ENCODE measurements around the gene RFPL4A.
"Not testable (repeated sequence)": the region's sequence is repeated elsewhere in the genome, so short reads cannot be mapped to it uniquely, and the experiment has no call there.

The RFPL4A gene

DNA sequence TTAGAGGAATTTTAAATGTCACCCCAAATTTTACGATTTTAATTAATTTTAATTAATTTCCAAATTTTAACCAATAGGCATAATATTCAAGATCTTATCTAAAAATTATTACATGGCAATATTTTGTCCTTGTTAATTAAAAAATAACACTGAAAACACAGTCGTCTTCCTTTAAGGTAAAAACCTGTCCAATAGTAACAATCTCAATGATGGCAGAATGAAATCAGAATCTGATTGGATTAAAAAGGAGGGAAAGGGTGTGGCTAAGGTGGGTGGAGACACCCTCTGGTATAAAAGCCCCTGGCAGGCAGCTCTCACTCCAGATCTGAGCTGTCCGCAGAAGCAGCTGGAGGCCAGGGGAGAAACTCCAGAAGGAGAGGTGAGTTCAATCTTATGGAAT lies at the start of gene RFPL4A:
Gene RFPL4A (plus strand): TSS at position 301 of the 400 bp plus-strand sequence. CDS start 2,704 bp downstream, outside the sequence.
- DNase-seq = not testable (repeated sequence)

DNA sequence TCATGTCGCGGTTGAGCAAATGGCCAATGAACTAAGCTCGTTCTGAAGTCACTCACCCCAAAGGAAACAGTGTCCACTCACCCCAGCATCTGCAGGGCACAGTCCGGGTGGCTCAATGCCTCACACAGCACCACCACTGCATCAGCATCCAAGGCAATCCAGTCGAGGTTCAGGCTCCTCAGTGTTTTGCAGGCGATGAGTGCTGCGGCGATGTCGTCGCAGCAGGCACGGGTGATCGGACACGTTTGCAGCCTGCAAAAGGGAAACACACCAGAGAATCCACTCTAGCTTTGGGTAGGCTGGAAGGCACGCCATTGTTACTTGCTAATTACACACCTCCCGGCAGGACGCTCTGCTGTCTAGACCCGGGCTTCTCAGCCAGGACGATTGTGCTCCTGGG lies 47.2 kb upstream of the RFPL4A start:
- DNase-seq = no peak

DNA sequence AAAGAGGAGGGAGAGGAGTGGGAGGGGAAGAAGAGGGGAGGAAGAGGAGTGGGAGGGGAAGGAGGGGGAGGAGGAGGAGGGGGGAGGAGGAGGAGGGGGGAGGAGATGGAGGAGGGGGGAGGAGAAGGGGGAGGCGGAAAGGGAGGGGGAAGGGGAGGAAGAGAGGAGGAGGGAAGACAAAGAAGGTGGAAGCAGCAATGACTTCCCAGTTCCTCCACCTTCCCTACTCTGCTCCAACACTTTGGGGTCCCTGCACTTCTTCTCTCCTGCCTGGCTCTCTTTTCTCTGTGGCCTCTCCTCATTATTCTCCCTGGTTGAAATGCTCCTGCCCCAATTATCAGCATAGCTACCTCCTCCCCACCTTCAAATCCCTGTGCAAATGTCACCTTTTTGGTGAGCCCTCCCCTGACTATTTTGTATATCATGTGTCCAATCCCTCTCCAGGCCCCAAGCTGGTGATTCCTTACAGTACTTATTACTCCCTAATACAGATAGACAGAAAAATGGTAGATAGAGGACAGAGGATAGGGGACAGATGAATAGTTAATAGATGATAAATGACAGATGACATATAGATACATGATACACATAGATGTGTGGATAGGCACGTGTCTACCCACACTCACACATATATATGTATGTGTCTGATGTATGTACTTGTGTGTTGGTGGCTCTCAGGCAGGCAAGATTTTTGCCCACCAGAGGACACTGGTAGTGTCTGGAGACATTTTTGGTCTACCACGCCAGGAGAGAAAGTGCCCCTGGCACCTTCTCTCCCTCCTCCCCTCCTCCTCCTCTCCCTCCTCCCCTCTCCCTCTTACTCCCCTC lies 45.9 kb upstream of the RFPL4A start:
- DNase-seq = no peak

DNA sequence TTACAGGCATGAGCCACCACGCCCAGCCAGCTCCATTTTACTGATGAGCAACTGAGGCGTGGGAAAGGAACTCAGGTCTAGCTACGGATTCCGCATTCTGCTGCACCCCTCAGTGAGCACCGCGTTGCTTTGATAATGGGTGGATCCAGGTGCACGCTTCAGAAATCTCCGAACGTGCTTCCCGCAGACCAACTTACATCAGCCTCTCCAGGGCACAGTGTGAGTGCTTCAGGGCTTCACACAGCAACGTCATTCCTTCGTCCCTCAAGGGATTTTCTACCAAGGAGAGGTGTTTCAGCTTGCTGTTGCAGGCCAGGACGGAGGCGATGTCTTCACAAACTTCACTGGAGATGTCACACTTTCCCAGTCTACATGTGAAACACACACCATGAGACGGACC lies 42.4 kb upstream of the RFPL4A start:
- DNase-seq = no peak

DNA sequence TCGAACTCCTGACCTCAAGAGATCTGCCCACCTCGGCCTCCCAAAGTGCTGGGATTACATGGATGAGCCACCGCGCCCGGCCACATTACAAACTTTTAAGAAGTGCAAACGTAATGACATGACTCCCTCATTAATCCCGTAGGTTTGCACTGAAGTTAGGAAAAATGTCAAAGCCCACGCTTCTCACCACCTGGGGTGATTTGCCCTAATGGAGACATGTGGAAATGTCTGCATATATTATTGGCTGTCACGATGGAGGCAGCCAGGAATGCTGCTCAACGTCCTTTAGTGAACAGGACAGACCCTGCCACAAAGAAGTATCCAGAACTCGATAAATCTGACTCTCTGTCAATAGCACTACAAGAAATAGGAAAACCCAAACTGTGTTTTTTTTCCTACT lies 41.6 kb upstream of the RFPL4A start:
- DNase-seq = no peak

DNA sequence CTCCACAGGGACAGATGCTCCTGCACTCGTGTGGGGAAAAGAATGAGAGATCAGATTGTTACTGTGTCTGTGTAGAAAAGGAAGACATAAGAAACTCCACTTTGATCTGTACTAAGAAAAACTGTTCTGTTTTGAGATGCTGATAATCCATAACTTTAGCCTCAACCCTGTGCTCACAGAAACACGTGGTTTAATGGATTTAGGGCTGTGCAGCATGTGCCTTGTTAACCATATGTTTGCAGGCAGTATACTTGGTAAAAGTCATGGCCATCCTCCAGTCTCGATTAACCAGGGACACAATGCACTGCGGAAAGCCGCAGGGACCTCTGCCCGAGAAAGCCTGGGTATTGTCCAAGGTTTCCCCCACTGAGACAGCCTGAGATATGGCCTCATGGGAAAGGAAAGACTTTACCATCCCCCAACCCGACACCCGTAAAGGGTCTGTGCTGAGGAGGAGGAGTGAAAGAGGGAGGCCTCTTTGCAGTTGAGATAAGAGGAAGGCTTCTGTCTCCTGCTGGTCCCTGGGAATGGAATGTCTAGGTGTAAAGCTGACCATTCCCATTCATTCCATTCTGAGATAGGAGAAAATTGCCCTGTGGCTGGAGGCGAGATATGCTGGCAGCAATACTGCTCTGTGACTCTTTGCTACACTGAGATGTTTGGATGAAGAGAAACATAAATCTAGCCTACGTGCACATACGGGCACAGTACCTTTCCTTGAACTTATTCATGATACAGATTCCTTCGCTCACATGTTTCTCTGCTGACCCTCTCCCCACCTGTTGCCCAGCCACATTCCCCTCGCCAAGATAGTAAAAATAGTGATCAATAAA lies 40.8 kb upstream of the RFPL4A start:
- DNase-seq = not testable (repeated sequence)

DNA sequence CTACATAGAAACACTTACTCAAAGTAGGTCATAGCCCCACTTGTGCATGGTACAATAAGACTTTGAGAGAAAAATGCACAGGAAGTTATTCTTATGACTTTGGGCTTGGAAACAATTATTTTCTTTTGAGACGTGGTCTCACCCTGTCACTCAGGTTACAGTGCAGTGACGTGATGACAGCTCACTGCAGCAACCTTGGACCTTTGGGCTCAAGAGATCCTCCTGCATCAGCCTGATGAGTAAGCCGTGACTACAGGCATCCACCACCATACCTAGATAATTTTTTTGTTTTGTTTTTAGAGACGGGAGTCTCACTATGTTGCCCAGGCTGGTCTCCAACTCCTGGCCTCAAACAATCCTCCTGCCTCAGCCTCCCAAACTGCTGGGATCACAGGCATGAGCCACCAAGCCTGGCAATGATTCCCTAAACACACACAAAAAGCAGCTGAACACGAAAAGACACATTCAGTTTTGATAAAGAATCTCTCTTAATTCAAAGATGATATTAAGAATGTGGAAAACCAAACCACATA lies 38.6 kb upstream of the RFPL4A start:
- DNase-seq = no peak

- no peak for DNase-seq
Observed at GRCh38 chr19:55720801-55721200, 38.1 kb upstream of the RFPL4A start.

DNA sequence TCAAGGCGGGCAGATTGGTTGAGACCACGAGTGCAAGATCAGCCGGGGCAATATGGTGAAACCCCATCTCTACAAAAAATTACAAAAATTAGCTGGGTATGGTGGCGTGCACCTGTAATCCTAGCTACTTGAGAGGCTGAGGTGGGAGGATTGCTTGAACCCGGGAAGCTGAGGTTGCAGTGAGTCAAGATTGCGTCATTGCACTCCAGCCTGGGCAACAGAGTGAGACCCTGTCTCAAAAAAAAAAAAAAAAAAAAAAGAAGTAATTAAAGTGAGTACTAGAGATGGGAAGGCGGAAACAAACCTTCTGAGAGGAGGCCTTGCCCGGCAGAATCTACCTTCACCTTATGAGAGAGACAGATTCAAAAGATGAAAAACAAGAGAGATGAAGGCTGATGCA lies 35.4 kb upstream of the RFPL4A start:
- DNase-seq = no peak

GRCh38 chr19:55730378-55730777 lies 28.5 kb upstream of the RFPL4A start:
- not testable (repeated sequence) for DNase-seq

DNA sequence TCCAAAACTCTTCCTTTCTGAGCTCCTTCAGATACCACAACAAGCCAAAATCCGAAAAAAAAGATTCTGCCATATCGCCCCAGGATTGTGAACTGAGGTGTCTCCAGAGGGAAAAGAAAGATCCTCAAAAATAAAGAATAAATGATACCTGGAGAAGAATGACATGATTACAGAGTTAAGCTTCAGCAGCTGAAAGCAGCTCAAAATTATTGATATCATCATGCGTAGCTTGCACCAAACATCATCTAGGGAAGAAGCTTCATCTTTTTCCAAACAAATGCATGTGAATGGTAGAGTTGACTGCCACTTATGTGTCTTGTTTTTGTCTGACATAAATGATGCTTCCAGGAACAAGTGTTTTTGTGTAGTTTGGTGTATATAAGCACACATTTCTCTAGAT lies 20.6 kb upstream of the RFPL4A start, which contains the start of gene NLRP9:
Gene NLRP9 (minus strand): TSS at position 101 of the 400 bp plus-strand sequence. CDS start 28 bp downstream, at position 73.
- no peak for DNase-seq

GRCh38 chr19:55750715-55751114 lies 8.2 kb upstream of the RFPL4A start:
- no peak for DNase-seq

DNA sequence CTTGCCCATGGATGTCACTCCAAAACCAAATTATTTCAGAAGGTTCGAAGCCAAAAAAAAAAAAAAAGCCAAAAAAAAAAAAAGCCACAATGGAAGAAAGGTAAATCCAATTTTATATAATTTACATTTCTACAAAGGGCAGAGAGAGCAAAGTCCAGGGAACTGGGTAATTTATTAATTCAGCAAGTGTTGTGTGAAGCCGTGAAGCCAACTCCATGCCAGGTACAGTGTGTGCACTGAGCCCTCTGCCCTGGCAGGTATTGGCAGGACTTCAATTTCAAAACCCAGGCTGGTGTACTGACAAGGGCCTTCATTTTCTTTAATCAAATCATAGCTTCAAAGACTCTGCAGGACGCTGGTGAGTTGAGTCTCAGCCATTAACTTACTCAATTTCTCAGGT lies 5.5 kb upstream of the RFPL4A start:
- DNase-seq = no peak

DNA sequence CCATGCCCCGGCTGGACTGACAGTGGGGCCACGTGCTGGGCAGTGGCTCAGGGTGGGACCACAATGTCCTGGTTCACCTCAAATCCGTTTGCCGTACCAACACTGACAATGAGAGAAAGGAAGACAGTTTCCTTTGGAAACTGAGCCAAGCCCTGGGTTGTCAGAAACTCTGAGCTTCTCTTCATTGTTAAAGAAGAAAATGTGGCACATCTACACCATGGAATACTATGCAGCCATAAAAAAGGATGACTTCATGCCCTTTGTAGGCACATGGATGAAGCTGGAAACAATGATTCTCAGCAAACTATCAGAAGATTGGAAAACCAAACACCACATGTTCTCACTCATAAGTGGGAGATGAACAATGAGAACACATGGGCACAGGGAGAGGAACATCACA lies 2.1 kb upstream of the RFPL4A start:
- DNase-seq = not testable (repeated sequence)

DNA sequence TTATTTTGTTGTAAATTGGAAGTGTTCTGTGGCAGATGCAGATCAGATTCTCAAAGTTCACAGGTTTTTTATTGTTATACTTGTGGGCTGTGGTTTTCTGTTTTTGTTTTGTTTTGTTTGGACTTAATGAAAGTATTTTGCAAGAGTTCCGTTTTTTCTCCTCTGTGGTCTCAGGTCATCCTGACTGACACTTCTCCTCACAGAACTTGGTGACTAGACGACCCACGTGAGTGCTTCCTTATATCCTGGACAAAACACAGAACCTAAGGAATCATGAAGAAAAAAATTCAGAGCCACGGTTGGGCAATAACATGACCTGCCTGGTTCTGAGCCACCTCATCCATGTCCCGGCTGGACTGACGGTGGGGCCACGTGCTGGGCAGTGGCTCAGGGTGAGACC lies 7.6 kb downstream of the RFPL4A start:
- peak; percentile 6 for DNase-seq

GRCh38 chr19:55768818-55769217 lies 9.9 kb downstream of the RFPL4A start, which contains the start of gene RFPL4AL1:
Gene RFPL4AL1, plus strand, starts transcription at chr19:55769118. Its CDS starts 2,687 bp downstream, at chr19:55771805.
- not testable (repeated sequence) for DNase-seq

- not testable (repeated sequence) for DNase-seq
Observed at GRCh38 chr19:55769632-55770031, 10.7 kb downstream of the RFPL4A start.

GRCh38 chr19:55777528-55777927 lies 18.6 kb downstream of the RFPL4A start:
- no peak for DNase-seq

- no peak for DNase-seq
Observed at GRCh38 chr19:55778331-55778730, 19.4 kb downstream of the RFPL4A start.

DNA sequence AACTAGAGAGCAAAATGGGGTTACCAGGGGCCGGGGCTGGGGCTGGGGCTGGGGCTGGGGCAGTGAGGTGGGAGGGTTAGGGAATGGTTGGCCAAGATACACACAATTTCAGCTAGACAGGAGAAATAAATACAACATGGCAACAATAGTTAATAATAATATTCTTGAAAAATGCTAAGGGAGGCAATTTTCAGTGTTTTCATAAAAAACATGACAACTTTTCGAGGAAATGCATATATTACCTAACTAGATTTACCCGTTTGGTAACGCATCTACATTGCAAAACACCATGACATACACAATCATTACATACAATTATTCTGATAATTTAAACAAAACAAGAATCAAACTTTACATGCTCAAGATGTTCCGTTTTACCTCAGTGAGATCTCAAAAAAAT lies 22.2 kb downstream of the RFPL4A start:
- no peak for DNase-seq

GRCh38 chr19:55795021-55795420 lies 36.1 kb downstream of the RFPL4A start:
- no peak for DNase-seq

GRCh38 chr19:55801416-55801815 lies 42.5 kb downstream of the RFPL4A start:
- no peak for DNase-seq

- DNase-seq = no peak
Observed at GRCh38 chr19:55802281-55802680, 43.4 kb downstream of the RFPL4A start.

All from inflammatory macrophage treated with lipopolysaccharide for 4 hours (primary cell).